GM23248 (cell line): ENCODE measurements around the gene CIROP.

Experiments used
- EZH2 ChIP-seq: fragments of 200-600 bp; sonication (generic); IDR thresholded peaks from 2 replicates; pipeline ENCODE4 v1.6.1; 2018; ENCODE audit warnings: antibody characterized with exemption, mild to moderate bottlenecking; ENCODE audit not compliant: insufficient read depth, poor library complexity, severe bottlenecking
- EZH2phosphoT487 ChIP-seq: fragments of 200-600 bp; sonication (generic); IDR thresholded peaks from 2 replicates; pipeline ENCODE4 v1.6.1; 2018; ENCODE audit warnings: antibody characterized with exemption, moderate library complexity, mild to moderate bottlenecking, low read depth; ENCODE audit not compliant: insufficient read depth

GRCh38 chr14:23067847-23068788 is 36.7 kb downstream of the CIROP start:
- no peak for TF ChIP-seq EZH2phosphoT487
- TF ChIP-seq EZH2 = no peak
